Activated CD4-positive, alpha-beta T cell treated with anti-CD3 and anti-CD28 coated beads, Interleukin-10, Interleukin-2, amounts not matched to agents 100 ng/mL and 50 ng/mL, durations not matched to agents 16 hours and 8 hours (primary cell): ENCODE measurements around the gene KIAA0930.
"Not testable (repeated sequence)": the region's sequence is repeated elsewhere in the genome, so short reads cannot be mapped to it uniquely, and the experiment has no call there.

Source experiments
- DNase-seq: peaks from one replicate; pipeline ENCODE4 v3.0.0-alpha.2; 2020

KIAA0930 gene

GRCh38 chr22:45198463-45198795 lies 42.3 kb downstream of the KIAA0930 start:
- DNase-seq, result no peak

DNA sequence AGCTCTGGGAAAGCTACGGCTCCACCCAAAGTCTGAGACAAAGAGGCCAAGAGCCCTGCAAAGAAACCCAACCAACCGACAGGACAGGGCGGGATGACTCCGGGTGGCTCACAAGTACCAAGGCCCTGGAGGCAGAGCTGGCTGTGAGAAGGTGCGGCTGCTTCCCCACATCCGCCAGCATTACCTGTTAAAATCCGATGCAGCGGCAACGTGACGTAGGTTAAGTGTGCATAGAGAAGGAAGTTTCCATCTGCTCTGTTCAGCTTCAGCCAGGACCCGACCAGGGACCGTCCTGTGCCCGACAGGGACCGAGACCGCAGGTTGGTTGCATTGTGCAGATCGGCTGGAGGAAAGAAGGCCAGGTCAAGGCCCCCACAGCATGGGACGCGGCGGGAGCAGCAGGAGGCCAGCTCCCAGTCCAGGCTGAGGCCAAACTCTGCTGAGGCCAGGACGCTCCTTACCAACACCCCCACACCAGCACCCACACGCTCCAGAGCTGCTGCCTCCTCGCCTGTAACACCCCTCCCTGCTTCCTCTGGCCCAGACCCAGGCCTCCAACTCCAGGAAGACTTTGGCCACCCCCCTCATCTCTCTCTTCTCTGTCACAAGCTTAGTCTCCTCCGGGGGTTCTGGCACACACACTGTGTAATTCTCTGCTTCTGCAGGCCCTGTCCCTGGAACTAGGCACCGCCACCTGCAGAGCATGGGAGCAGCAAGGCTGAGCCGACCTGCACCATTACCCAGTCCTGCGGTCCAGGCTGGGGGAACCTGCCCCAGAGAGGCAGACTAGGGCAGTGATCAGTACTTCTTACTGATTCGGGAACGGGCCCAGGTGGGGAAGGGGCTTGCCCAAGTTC lies 42.9 kb downstream of the KIAA0930 start:
- DNase-seq, result no peak

GRCh38 chr22:45196926-45197605 lies 43.6 kb downstream of the KIAA0930 start:
- DNase-seq, result no peak

GRCh38 chr22:45196308-45196707 lies 44.4 kb downstream of the KIAA0930 start:
- DNase-seq, result no peak

- no peak for DNase-seq
These were observed 45.1 kb downstream of the KIAA0930 start for GRCh38 chr22:45195616-45196015.

GRCh38 chr22:45194686-45195085 lies 46.0 kb downstream of the KIAA0930 start:
- DNase-seq, result no peak

GRCh38 chr22:45192701-45193187 lies 48.0 kb downstream of the KIAA0930 start:
- DNase-seq, result no peak

DNA sequence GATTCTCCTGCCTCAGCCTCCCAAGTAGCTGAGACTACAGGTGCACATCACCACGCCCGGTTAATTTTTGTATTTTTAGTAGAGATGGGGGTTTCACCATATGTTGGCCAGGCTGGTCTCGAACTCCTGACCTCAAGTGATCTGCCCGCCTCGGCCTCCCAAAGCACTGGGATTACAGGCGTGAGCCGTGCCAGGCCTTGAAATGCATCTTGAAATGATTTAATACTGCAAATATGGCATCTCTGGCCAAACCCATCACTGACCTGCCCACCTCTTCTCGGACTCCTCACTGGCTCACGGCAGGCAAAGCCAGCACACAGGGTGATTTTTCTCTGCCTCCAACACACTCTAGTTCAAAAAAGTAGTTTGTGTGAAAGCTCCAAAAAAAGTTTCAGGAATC lies 48.9 kb downstream of the KIAA0930 start:
- not testable (repeated sequence) for DNase-seq

GRCh38 chr22:45190202-45190872 lies 50.4 kb downstream of the KIAA0930 start:
- DNase-seq, result no peak

GRCh38 chr22:45188779-45189178 lies 51.9 kb downstream of the KIAA0930 start:
- DNase-seq, result no peak

- no peak for DNase-seq
These were observed 52.8 kb downstream of the KIAA0930 start for GRCh38 chr22:45187891-45188290.

DNA sequence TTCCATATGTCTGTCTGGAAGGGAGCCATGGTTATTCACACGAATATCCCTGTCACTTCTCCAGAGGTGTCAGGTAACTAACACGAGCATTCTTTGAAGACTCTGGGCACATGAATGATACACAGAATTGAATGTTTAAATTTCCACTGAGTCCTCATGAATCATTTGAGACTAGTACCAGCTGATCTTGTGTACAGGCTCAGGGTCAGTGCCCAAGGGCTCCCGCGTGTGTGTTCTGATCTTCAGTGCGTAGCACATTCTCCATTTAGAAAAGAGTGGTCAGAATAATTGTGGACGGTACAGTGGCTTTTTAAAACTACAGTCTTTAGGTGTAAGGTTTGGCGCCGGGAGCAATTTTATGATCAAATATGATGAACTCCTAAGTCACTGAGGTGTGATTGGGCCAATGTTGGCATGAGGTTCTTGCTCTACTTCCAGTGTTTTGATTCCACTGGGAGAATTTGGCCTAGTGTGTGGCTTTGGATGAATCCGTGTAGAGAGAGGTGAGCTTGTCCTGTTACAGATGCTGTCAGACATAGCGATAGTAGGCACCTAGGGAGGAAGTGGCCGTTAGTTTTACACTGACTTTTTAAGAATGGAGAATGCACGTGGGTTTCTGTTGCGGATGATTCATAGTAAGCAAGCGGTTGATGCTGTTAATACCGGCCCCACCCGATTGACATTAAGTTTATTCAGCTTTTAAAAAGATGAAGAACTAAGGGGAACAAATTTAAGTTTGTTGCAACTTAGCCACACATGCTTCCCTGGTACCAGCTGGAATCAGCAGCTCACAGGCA lies 54.8 kb downstream of the KIAA0930 start:
- DNase-seq, result peak; percentile 50

- DNase-seq, result no peak
These were observed 56.7 kb downstream of the KIAA0930 start for GRCh38 chr22:45183974-45184373.

DNA sequence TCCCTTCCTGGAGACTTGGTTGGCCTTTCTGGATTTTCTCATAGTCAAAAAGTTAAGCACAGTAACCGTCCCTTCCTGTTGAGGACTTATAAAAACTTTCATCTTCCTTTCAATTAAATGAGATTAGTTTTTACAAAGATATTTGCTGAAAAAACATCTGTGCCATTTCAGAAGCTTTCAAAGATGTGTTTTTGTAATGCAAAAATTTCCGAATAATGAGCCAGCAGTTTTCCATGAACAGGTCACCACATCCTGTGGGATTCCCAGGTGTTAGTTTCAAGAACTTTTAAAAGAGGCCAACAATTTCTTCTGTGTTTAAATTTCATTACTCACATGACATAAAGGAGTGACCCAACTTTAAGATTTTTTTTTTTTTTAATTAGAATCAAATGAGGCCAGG lies 58.9 kb downstream of the KIAA0930 start:
- no peak for DNase-seq

DNA sequence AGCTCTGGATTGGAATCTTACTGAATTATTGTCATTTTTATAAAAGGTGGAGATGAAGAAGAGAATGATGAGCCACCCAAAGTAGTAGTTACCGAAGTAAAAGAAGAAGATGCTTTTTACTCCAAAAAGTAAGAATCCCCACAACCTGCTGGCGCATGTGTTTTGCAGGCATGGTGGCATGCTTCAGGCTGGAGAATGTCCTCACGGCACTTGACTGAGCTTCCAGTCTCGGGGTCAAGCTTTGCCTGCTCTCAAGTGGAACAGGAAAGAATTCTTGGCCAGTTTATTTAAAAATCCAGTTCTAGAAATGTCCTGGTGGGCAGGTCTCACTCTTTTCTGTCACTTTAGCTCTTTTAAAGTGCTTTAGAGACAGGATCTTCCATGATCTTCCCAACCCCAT lies 59.5 kb downstream of the KIAA0930 start:
- DNase-seq, result no peak

- DNase-seq, result no peak
These were observed 60.5 kb downstream of the KIAA0930 start for GRCh38 chr22:45180146-45180679.

DNA sequence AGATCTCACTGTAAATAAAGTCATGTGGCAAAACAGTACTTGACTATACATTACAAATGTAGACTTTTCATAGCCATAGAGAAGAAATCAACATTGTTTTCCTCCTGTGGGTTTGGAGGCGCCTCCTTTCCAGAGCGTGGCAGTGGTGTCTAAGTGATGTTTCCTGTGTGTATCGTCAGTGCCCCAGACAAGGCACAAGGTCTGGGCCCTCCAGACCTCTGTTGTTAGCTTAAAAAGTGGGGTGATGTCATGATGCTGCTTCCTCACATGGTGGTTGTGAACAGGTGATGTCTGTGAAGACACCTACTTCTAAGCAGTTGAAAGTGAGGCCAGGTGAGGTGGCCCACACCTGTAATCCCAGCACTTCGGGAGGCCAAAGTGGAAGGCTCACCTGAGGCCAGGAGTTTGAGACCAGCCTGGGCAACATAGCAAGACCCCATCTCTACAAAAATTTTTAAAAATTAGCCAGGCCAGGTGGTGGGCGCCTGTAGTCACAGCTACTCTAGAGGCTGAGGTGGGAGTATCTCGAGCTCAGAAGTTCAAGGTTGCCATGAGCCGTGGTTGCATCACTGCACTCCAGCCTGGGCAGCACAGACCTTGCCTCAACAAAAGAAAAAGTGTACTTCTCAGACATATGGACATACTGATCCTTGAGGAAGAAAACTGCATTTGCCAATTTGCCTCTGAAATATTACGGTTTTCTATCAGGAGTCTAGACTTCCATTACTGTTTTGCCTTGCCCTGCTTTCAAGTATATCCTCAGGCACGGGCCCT lies 61.2 kb downstream of the KIAA0930 start:
- DNase-seq, result no peak

DNA sequence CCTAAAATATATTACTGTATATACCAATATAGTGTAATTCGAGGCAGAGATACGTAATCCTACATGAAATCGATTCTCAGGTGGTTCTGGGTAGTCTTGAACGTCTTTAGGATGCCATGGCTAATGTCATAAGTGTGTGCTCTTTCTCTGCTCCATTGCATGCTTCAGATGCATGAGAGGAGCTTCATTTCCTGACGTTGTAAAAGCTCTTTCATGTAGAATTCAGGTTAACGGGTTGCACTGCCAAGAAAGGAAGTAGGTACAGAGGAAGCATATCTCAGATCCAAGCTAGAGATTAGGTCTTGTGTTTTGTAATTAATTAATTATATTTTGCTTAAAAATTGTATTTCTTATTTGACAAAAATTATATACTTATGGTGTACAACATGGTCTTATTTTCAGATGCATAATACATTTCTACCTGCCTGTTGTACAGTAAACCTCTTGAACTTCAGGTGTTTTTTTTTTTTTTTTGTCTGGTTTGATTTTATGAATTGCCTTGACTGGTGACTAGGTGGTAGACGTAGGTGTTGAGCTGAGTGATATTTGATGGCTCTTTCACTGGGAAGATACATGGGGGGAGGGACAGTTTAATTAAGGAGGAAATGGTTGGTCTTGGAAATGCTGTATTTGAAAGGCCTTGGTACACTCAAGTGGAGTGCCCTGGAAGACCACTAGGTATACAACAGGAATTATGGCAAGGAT lies 67.7 kb downstream of the KIAA0930 start:
- DNase-seq, result peak; percentile 47

DNA sequence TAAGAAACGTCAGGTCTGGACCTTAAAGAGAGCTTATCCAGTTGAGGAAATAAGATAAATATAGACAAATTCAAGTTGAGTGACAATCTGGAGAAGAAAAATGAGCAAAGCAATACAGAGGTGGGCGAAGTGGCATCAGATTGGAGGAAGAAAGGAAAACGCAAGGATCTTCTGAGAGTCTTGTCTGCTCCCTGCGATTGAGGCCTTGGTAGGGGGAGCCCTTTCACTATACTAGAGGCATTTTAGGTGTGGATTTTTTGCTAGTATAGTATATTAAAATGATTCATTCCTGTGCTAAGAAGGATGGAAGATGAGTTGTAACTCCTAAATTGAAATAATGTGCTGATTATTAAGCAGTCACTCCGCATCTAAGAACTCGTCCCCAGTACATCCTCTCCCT lies 68.9 kb downstream of the KIAA0930 start:
- no peak for DNase-seq

GRCh38 chr22:45169591-45170466 lies 70.9 kb downstream of the KIAA0930 start:
- peak; percentile 41 for DNase-seq
